ENCODE measurements around the gene COL16A1. TPM values are rescaled to one million over a fixed set of nuclear protein-coding genes. Genes with fewer than 3 reads are reported as not detected.

Gene COL16A1
- total and polyA plus RNA-seq, 2 of the 13 experiments (the other 11 are each of a cell fraction or from before 2014, with no cell fraction given): 4.3 to 12.2 TPM

DNA sequence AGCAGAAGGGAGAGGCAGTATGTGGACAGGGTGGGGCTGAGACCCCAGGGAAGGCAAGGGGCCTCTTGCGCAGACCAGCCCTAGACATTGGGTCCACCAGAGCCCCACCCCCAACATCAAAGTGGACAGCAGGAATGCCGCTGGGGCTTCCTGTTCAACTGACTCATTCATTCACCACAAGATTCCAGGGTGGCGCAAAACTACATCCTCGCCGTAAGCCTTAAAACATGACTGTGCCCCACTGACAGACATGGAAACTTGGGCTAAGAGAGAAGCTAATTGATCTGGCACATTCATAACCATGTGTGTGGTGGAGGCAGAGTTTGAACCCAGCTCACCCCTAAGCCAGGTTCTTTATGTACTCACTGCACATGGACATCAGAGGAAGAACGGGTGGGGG, 14.0 kb downstream of the COL16A1 start:
- no peak for ATAC-seq
- Histone ChIP-seq H2AFZ (ENCODE audit: low read length) (no peak overlapping the region), H3K27me3 (ENCODE audit: control insufficient read depth in 1 of 2, insufficient read depth in 2 of 2, low read length in 2 of 2) (no peaks in the 10 kb centered on the region), H3K4me2 (ENCODE audit: low read depth, low read length) (no peak overlapping the region), H3K79me2 (ENCODE audit: insufficient read depth, low read length) (no peaks in the 10 kb centered on the region), H3K36me3 (replicated peaks in 1 of 2; ENCODE audit: control insufficient read depth in 1 of 2, insufficient read depth in 2 of 2, low read length in 2 of 2) (no peaks in the 10 kb centered on the region), H4K20me1 (ENCODE audit: insufficient read depth, low read length) (no peaks in the 10 kb centered on the region), H3K9ac (ENCODE audit: insufficient read depth, low read depth, low read length) (no peak overlapping the region), H3K4me3 (replicated peaks in 1 of 3; ENCODE audit: insufficient read depth in 1 of 3, low read depth in 2 of 3, low read length in 3 of 3) (no peak overlapping the region), H3K9me3 (ENCODE audit: low read length) (no peaks in the 10 kb centered on the region), H3K4me1 (ENCODE audit: insufficient read depth, low read length) (no peaks in the 10 kb centered on the region), H3K27ac (ENCODE audit: extremely low read length, insufficient read depth, low read length) (no peak overlapping the region)
- ChIA-PET POLR2A (interaction anchor here (2.6 kb wide), 1 partner anchor 15 kb away, joined by 9 read pairs; the partner anchor contains the start of gene COL16A1), CTCF (ENCODE audit: low intra/inter-chr PET ratio, low total read pairs) (no interaction called here)
- BruUV-seq (replicated peaks): no TSS peak
- TF ChIP-seq ZNF549 (CRISPR knock-in tag; IDR thresholded peaks at IDR 0.05): no peak
- no peak for TF ChIP-seq ETV6 (CRISPR knock-in tag; conservative IDR thresholded peaks at IDR 0.05)
- peak; percentile 49; the same call in 1 of the 2 replicates for TF ChIP-seq ZBTB33 (CRISPR knock-in tag; IDR thresholded peaks at IDR 0.05)
- DNase-seq (ENCODE audit: low spot score): no peak
- intact Hi-C loops (cut with micrococcal nuclease; ENCODE audit: unreplicated experiment): no loop called here
- in situ Hi-C loops (cut with HindIII; ENCODE audit: extremely low pct_ligation_motif_present, low pct_unique_long_range_greater_than_20kb): no loop called here
- 79% methylated on average over 4 of the region's 6 CpGs for WGBS (ENCODE audit: low lambda C conversion rate)
- FAIRE-seq: no peak

DNA sequence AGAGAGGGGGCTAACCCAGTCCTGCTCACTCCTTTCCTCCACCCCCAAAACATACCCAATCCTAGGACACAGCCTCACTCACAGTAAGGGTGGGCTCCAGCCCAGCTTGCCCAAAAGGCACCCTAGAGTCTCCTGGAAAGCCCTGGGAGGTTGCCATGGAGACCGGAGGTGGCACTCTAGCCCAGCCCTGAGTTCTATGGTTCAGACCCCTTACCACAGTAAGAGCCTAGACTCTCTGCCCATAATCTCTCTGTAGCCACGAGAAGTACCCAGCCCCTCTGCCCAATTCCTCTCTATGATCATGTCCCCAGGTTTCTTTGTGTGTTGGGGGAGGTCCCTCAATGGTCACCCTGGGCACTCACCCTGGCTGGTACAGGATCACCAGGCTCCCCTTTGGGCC, 14.4 kb downstream of the COL16A1 start:
- WGBS (ENCODE audit: low lambda C conversion rate): 89% methylated on average over 2 of the region's 2 CpGs

More for the DNA sequence above, 14.4 kb downstream of the COL16A1 start:
- Histone ChIP-seq H4K20me1 (ENCODE audit: insufficient read depth, low read length) (no peaks in the 10 kb centered on the region), H2AFZ (ENCODE audit: low read length) (no peak overlapping the region), H3K9me3 (ENCODE audit: low read length) (no peaks in the 10 kb centered on the region), H3K4me3 (replicated peaks in 1 of 3; ENCODE audit: insufficient read depth in 1 of 3, low read depth in 2 of 3, low read length in 3 of 3) (no peak overlapping the region), H3K4me1 (ENCODE audit: insufficient read depth, low read length) (no peaks in the 10 kb centered on the region), H3K27me3 (ENCODE audit: control insufficient read depth in 1 of 2, insufficient read depth in 2 of 2, low read length in 2 of 2) (no peaks in the 10 kb centered on the region), H3K36me3 (replicated peaks in 1 of 2; ENCODE audit: control insufficient read depth in 1 of 2, insufficient read depth in 2 of 2, low read length in 2 of 2) (no peaks in the 10 kb centered on the region), H3K79me2 (ENCODE audit: insufficient read depth, low read length) (no peaks in the 10 kb centered on the region), H3K27ac (ENCODE audit: extremely low read length, insufficient read depth, low read length) (no peak overlapping the region), H3K4me2 (ENCODE audit: low read depth, low read length) (no peak overlapping the region), H3K9ac (ENCODE audit: insufficient read depth, low read depth, low read length) (no peak overlapping the region)
- POLR2A ChIA-PET: interaction anchor here (2.6 kb wide), 1 partner anchor 15 kb away, joined by 9 read pairs; the partner anchor contains the start of gene COL16A1
- CTCF ChIA-PET (ENCODE audit: low intra/inter-chr PET ratio, low total read pairs): no interaction called here
- TF ChIP-seq ZNF574 (CRISPR knock-in tag; IDR thresholded peaks at IDR 0.05) (peak; percentile 39; the same call in 1 of the 2 replicates), ISL2 (CRISPR knock-in tag; IDR thresholded peaks at IDR 0.05) (no peak)
- intact Hi-C loops (cut with micrococcal nuclease; ENCODE audit: unreplicated experiment): no loop called here
- no TSS peak for BruUV-seq (replicated peaks)
- FAIRE-seq (no peak), DNase-seq (ENCODE audit: low spot score) (no peak), ATAC-seq (no peak)
- in situ Hi-C loops (cut with HindIII; ENCODE audit: extremely low pct_ligation_motif_present, low pct_unique_long_range_greater_than_20kb): no loop called here
